Hepatocyte (in vitro differentiated cells): ENCODE results near the gene MRPL21. TPM values are rescaled to one million over a fixed set of nuclear protein-coding genes. Genes with fewer than 3 reads are reported as not detected.

Source experiments
- DNase-seq: peaks from one replicate; pipeline ENCODE4 v3.0.0-alpha.2; 2016; ENCODE audit warnings: low spot score
- H2AFZ ChIP-seq: fragments of 200-600 bp; sonication (generic); 2 replicates; pipeline ENCODE4 v1.6.0; 2016; ENCODE audit warnings: antibody characterized with exemption, mild to moderate bottlenecking
- H3K27ac ChIP-seq: fragments of 200-600 bp; sonication (generic); 2 replicates; pipeline ENCODE4 v1.5.1; 2016; ENCODE audit warnings: mild to moderate bottlenecking
- H3K27me3 ChIP-seq: fragments of 200-600 bp; sonication (generic); 2 replicates; pipeline ENCODE4 v1.6.1; 2016
- H3K36me3 ChIP-seq: fragments of 200-600 bp; sonication (generic); replicated peaks from 2 replicates; pipeline ENCODE4 v1.5.1; 2016; ENCODE audit warnings: low read depth; ENCODE audit not compliant: insufficient read depth
- H3K4me1 ChIP-seq: fragments of 200-600 bp; sonication (generic); 2 replicates; pipeline ENCODE4 v1.5.1; 2016; ENCODE audit warnings: mild to moderate bottlenecking, moderate library complexity; ENCODE audit not compliant: insufficient read depth
- H3K4me2 ChIP-seq: fragments of 200-600 bp; sonication (generic); 2 replicates; pipeline ENCODE4 v1.6.0; 2016
- H3K4me3 ChIP-seq: fragments of 200-600 bp; sonication (generic); 2 replicates; pipeline ENCODE4 v1.5.1; 2016; ENCODE audit warnings: mild to moderate bottlenecking
- H3K79me2 ChIP-seq: fragments of 200-600 bp; sonication (generic); 2 replicates; pipeline ENCODE4 v1.6.0; 2017; ENCODE audit warnings: mild to moderate bottlenecking
- H3K9me2 ChIP-seq: fragments of 200-600 bp; sonication (generic); replicated peaks from 2 replicates; pipeline ENCODE4 v1.6.0; 2017; ENCODE audit warnings: mild to moderate bottlenecking; ENCODE audit not compliant: insufficient read depth
- H3K9me3 ChIP-seq: fragments of 200-600 bp; sonication (generic); 2 replicates; pipeline ENCODE4 v1.5.1; 2016; ENCODE audit warnings: low read depth, mild to moderate bottlenecking
- H4K20me1 ChIP-seq: fragments of 200-600 bp; sonication (generic); 2 replicates; pipeline ENCODE4 v1.6.0; 2016; ENCODE audit warnings: mild to moderate bottlenecking; ENCODE audit not compliant: insufficient read depth, poor library complexity, severe bottlenecking
- CTCF ChIP-seq: fragments of 200-600 bp; sonication (generic); IDR thresholded peaks from 2 replicates; pipeline ENCODE4 v1.5.1; 2016; ENCODE audit warnings: antibody characterized with exemption, mild to moderate bottlenecking; ENCODE audit not compliant: poor library complexity
- EZH2 ChIP-seq: fragments of 200-600 bp; sonication (generic); IDR thresholded peaks from 2 replicates; pipeline ENCODE4 v1.6.1; 2016; ENCODE audit warnings: antibody characterized with exemption, mild to moderate bottlenecking, borderline replicate concordance
- EZH2phosphoT487 ChIP-seq: fragments of 200-600 bp; sonication (generic); IDR thresholded peaks from one replicate; pipeline ENCODE4 v1.6.1; 2018; ENCODE audit warnings: antibody characterized with exemption, mild to moderate bottlenecking, low read depth, moderate library complexity; ENCODE audit not compliant: unreplicated experiment, severe bottlenecking
- WGBS: methylation state at CpG from one replicate; pipeline ENCODE4 v1.1.6; 2016; ENCODE audit warnings: low lambda C conversion rate; ENCODE audit errors: missing lambda C conversion rate; 5-methylcytosine and 5-hydroxymethylcytosine counted together
- polyA plus RNA-seq: library from polyadenylated mRNA; unstranded; fragments of >200 nt; fragmentation: Nextera tagmentation; extraction: Ambion mirVana; gene quantifications from 2 replicates; pipeline ENCODE4 v1.2.1, GENCODE V29; 2016
- total RNA-seq: library from RNA; depleted of rRNA; stranded (reverse); fragments of >200 nt; gene quantifications from 2 replicates; pipeline ENCODE4 v1.2.3, GENCODE V29; 2014

MRPL21 gene
- total and polyA plus RNA-seq, 2 experiments from 2014 or later: 34.9 to 86.2 TPM

GRCh38 chr11:68934666-68935065 is 31.0 kb upstream of the MRPL21 start:
- no peaks in the 10 kb centered on the region for H3K4me1 ChIP-seq
- H3K36me3 ChIP-seq: no peaks in the 10 kb centered on the region
- H3K4me3 ChIP-seq: no peak overlapping the region
- no peaks in the 10 kb centered on the region for H3K27me3 ChIP-seq
- DNase-seq: no peak
- TF ChIP-seq EZH2phosphoT487 (no peak), CTCF (no peak)
- H3K9me2 ChIP-seq: no peaks in the 10 kb centered on the region
- no peaks in the 10 kb centered on the region for H3K9me3 ChIP-seq
- no peak overlapping the region for H3K4me2 ChIP-seq
- no peaks in the 10 kb centered on the region for H4K20me1 ChIP-seq
- no peaks in the 10 kb centered on the region for H3K79me2 ChIP-seq
- H3K27ac ChIP-seq: no peak overlapping the region
- no peak overlapping the region for H2AFZ ChIP-seq
- WGBS: 98% methylated on average over 12 of the region's 13 CpGs

- TF ChIP-seq EZH2 (no peak), EZH2phosphoT487 (no peak), CTCF (no peak)
Measured at GRCh38 chr11:68934321-68934645, 30.7 kb upstream of the MRPL21 start.

GRCh38 chr11:68933605-68934320 is 30.1 kb upstream of the MRPL21 start:
- Histone ChIP-seq H3K4me3 (no peak overlapping the region), H3K4me1 (no peaks in the 10 kb centered on the region), H3K79me2 (no peaks in the 10 kb centered on the region), H2AFZ (no peak overlapping the region), H3K9me2 (no peaks in the 10 kb centered on the region), H3K27ac (no peak overlapping the region), H3K27me3 (no peaks in the 10 kb centered on the region), H3K9me3 (no peaks in the 10 kb centered on the region), H3K36me3 (no peaks in the 10 kb centered on the region), H4K20me1 (no peaks in the 10 kb centered on the region), H3K4me2 (no peak overlapping the region)
- DNase-seq: no peak
- TF ChIP-seq EZH2 (no peak), CTCF (no peak), EZH2phosphoT487 (no peak)
- WGBS: 91% methylated on average over 17 of the region's 17 CpGs

More at GRCh38 chr11:68934321-68934645, 30.7 kb upstream of the MRPL21 start:
- no peaks in the 10 kb centered on the region for H4K20me1 ChIP-seq
- 94% methylated on average over 12 of the region's 12 CpGs for WGBS
- H3K27me3 ChIP-seq: no peaks in the 10 kb centered on the region
- H3K9me3 ChIP-seq: no peaks in the 10 kb centered on the region
- no peak overlapping the region for H2AFZ ChIP-seq
- no peaks in the 10 kb centered on the region for H3K79me2 ChIP-seq
- no peak overlapping the region for H3K27ac ChIP-seq
- no peaks in the 10 kb centered on the region for H3K36me3 ChIP-seq
- DNase-seq: no peak
- no peak overlapping the region for H3K4me2 ChIP-seq
- no peaks in the 10 kb centered on the region for H3K4me1 ChIP-seq
- H3K4me3 ChIP-seq: no peak overlapping the region
- no peaks in the 10 kb centered on the region for H3K9me2 ChIP-seq
